Activated CD8-positive, alpha-beta memory T cell treated with anti-CD3 and anti-CD28 coated beads, Interleukin-2, amount 50 U/mL, for 48 hours (primary cell): ENCODE measurements around the gene GALNT17.

ENCODE experiments used
- DNase-seq: peaks from one replicate; pipeline ENCODE4 v3.0.0-alpha.2; 2020

GALNT17 gene

DNA sequence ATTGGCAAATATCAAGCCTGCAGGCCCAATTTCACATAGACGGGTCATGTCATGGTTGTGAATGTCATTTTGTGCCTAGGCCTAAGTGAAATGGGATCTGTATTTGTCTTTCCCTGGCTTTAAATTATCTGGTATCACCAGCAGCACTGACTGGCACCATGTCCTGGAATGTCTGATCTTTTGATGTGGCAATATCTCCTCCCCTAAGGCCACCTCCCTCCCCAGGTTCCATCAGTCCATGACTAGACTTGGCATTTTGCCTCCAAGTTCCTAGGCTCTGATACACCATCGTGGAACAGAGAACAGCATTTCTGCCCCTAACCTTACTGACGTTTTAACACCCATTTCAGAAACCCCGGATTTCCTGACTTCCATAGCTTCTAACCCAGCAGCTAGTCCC is 513.9 kb downstream of the GALNT17 start:
- no peak for DNase-seq

DNA sequence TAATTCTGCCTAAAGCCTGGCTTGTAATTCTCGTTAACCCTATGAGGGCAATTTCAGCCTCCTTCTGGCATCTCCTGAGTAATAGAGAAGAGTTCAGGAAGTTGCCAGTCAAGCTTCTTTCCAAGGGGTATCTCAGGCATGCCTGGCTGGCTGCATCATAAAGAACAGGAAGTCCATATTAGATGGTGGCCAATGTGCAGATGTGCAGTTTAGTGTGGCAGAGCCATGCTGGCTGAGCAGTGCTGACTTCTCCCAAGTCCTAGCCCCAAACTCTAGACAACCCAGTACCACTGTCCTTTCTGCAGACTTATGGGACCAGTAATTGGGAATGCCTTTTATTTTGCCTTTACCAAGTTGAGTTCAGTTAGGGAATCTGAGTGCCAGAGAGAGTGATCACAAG is 517.9 kb downstream of the GALNT17 start:
- DNase-seq: no peak

DNA sequence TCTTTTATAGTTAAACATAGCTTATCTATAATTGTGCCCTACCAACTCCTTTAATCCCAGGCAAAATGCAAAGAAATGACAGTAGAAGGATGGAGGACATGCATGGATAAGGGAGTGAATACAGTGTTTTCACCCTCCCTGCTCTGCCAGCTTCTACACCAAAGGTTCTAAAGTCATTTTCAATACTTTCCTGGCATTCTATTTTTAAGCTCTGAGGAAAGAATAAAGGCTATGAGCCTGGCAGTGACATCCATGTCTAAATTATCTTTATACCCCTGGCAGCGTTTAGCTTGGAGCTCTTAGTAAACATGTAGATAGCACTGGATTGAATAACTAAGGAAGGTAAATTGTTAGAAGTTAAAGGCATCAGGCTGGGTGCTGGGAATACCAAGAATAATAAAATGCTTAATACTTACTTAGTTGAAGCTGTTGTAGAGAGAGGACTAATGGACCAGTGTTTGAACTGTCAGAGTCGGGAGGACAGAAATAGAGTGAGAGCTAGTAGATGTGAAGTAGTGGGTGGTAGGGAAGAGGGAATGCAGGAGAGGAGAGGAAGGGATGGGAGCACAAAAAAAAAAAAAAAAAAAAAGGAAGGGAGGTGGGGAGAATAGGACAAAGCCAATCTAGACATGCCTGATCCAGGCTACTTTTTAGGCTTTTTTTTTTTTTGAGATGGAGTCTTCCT is 518.9 kb downstream of the GALNT17 start:
- no peak for DNase-seq

DNA sequence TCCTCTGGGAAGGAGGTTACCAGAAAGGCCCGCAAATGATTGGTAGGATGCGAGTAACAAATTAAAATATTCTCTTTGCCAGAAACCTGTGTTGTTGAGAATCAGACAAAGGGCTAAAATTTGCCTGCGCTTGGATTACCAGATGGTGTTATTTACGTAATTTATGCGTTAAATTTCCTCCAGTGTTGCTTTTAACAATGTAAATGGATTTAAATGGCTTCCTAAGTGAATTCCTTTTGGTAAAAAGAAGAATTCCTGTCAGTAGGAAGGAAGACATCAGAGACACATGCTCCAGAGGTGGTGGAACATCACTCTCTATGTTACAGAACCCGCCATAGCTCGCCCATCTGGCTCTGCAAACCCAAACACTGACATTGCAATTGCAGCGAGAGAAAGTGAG is 520.6 kb downstream of the GALNT17 start:
- no peak for DNase-seq

DNA sequence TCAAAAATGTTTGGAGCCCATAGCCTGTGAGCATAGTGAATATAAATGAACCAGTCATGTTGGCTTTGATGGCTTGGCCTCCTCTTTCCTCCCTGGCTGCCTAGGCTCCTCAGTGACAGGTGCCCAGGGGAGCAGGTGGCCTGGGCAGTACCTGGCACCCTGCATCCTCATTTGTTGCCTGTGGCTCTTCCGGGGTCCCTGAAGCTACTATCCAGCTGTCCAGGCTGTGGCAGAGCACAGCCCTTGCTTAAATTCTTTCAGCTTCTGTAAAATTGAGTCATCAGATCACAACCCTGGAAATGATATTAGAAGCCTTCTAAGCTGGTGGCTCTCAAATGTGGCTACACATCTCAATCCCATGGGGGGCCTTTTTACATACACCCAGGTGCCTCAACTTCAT is 525.4 kb downstream of the GALNT17 start:
- no peak for DNase-seq

DNA sequence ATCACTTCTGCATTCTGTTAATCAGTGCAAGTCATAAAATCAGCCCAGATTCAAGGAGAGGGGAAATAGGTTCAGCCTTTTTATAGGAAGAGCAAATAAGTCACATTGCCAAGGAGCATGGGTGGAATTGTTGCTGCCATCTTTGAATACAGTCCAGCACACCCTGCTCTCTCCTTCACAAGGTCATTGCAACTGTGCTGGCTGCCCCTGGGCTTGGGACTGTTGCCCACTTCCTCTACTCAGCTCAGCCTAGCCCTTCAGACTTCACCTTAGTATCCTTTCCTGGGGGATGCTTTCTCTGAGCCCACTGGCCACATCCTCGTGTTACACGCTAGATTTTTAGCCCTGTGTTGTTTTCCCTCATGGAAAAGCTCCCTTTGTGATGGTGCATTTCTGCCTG is 527.7 kb downstream of the GALNT17 start:
- DNase-seq: no peak

DNA sequence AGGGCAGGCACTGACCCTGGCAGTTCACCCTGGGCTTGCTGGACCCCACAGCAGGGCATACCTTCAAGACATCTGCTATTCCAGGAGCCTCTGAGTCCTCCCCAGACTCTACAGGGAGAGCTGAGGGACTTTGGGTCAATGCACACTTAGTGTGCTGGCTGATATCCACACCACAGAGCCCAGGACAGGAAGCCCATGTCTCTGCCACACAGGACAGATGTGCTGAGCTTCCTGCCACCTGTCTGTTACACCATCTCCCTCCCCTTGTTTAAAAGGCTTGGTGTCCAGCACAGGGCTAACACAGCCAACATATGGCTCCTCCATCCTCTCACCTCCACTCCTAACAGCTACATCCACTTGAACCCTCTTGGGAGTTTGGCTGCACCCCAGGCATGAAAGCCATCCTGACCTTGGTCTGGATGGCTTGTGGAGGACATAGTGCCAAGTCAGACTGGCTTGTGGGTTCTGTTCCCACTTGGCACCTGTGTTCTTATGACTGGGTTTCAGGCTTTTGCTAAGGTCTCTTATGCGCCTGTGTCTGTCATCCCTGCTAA is 529.8 kb downstream of the GALNT17 start:
- DNase-seq: no peak

DNA sequence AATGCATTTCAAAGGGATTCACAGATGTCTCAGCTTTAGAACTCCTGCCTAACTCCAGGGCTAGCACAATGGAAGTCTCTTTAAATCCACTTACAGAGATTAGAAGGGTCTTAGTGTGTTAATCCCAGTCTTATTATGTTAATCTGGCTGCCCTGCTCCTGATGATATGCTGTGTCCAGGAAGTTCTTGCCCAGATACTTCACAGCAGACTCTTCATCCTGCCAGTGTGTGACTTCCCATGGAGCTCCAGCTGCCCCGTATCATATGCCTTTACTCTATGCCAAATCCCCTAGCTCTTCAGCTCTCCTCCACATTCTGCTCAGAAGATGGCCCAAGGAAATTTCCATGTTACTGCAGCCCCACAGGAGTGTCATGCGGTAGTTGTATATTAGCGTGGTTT is 533.8 kb downstream of the GALNT17 start:
- DNase-seq: no peak

DNA sequence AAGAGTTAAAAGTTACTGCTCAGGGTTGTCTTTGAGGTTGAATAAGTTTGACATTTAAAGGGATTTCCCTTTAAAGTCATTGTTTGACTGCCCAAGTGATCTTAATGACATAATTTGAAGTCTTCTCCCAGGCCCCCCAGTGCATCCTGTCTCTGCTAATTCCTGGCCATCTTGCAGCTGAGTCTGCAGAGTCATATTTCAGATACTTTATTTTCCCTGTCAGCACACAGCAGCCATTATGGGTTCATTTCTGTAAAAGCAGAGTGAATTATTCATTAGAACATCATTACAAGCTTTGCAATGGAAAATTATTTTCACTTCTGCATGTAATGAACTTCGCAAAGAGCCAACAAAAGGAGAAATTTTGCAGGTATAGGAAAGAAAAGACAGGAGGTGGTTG is 536.6 kb downstream of the GALNT17 start:
- DNase-seq: no peak

DNA sequence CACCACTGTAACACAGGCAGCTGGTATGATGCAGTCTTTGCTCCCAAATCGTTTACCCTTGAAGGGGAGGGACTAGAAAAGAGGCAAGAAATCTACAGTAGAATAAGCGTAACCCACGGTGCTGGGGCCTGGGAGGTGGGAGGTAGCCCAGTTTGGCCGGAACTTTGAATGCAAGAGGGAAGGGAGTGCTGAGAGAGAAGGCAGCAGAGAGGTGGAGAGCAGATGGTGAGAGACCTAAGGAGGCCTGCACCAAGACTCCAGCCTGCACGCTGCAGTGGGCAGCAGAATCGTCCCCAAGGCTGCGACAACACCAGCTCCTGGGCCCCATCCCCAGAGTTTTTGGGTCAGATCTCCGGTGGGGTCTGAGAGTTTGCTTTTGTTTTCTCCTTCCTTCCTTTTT is 547.5 kb downstream of the GALNT17 start:
- no peak for DNase-seq

DNA sequence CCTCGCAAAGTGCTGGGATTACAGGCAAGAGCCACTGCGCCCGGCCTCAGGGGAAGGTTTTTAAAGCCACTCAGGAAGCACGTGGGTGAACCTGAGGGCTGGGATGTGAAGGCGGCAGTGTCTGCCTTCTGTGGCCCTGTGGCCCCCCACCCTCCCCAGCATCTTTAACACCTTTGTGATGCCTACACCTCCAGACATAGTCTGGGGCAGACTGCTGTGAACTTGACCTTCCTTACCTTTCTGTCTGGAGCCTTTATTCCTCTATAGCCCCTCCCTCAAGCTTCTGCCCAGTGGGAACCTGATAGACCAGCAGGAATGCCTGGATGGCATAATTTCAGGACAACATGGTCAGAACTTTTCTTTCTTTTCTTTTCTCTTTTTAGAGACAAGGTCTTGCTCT is 550.2 kb downstream of the GALNT17 start:
- DNase-seq: no peak

DNA sequence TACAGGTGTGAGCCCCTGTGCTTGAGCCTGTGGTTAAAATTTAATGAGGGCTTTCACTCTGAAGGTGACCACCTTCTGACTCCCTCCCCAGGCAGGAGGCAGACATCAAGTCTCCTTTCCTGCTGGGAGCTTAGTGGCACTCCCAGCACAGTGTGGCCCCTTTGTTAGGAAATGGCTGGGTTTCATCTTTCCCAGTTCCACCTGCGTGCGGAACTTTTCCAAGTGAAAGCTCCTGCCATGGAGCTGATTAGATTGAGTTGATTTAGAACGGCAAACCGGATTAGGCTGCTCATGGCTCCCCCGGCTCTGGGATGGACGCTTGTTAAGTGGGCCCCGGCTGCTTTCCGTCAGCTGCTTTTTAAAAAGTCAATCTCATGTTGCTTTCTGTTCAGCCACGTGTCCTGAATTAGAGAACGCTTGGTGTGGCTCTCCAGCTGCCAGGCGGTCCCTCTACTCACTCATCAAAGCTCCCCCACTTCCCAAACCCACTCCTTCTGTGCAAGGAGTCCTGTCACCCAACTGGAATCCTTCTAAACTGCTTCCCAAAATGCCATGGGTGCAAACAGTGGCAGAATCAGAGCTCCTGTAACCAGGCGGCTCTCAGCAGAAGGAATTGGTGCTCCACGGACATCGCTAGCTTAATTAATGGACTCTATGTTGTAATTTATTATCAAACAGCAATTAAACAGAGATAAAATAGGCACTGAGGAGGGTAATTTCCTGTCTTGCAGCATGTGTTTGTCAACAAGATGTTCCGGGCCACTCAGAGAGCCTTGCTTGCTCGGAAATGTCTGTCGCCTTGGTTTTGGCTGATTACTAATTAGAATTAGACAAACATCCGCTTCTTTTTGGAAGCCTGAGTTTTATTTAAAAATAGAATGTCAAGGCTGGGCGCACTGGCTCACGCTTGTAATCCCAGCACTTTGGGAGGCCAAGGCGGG is 551.2 kb downstream of the GALNT17 start:
- no peak for DNase-seq

DNA sequence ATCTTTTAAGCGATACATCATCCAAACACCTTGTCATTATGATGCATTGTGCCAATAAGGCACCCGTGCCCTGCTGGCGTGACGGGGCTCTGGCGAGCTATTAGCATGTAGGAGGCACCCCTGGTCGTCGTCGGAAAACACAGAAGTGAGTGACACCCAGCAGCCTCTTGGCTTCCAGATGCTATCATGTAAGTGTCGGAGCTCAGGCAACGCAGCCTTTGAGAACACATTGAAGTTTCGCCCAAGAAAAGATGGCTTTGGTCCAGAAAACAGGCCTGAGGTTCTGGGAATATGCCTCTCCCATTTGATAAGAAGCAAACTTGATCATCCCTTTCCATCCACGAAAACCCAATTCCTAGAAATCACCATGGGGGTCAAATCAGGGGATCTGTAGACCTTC is 555.3 kb downstream of the GALNT17 start:
- DNase-seq: no peak

DNA sequence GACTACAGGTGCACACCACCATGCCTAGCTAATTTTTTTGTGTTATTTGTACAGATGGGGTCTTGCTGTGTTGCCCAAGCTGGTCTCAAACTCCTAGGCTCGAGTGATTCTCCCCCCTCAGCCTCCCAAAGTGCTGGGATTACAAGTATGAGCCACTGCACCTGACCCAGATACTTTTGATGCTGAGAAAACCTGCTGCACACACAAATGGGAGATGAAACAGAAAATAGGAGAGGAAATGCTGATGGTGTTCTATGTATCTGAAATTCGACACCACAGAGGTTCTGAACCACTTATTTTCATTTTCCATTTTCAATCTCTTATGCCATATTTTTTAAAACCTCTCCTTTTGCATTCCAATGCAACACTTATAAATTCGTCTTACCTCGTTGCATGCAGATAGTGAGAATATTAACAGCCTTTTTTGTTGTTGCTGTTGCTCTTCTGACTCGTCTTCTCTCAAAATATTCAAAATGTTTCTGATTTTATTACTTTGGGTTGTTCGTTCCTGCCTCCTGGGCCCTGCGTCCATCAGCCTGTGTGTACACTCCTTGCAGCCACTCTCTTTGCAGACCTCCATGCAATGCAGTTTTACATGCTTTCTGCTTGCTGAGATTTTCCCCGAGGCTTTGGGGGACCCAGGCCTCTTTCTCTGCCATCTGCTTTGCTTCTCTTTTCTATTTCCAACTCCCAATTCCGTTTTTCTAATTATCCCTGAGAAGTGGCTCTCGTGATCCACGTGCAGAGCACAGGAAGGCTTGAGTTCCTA is 556.1 kb downstream of the GALNT17 start:
- no peak for DNase-seq

DNA sequence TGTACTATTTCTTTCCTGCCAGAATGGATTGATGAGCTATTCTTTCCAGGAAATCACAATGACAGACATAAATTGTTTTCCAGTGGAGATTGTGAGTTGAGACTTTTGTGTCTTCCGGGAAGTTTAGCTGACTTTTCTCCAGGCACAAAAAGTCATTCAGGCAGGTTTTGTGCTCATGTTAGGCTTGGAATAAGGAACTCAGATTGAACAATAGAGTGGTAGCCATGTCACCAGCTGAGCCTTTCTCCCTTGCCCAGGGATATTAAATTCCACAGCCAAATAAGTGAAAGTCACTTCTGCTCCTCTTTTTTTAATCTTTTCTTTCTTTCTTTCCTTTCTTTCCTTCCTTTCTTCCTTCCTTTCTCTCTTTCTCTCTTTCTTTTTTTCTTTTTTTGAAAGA is 559.6 kb downstream of the GALNT17 start:
- no peak for DNase-seq

DNA sequence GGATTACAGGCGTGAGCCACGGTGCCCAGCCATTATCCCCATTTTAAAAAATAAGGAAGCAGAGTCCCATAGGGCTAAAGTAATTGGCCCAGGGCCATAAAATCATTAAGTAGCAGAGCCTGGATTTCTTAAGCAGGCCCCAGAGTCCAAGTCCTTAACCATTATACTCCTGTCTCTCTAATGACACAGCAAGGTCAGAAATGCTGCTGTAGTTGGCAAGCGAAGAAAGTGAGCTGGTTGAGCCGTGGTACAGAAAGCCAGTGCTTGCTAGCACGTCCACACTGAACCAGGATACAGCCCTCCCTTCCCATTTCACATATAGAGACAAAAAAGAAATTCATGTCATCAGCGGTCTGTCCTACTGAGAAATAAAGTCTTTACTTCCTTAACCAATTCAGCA is 562.7 kb downstream of the GALNT17 start:
- DNase-seq: no peak

DNA sequence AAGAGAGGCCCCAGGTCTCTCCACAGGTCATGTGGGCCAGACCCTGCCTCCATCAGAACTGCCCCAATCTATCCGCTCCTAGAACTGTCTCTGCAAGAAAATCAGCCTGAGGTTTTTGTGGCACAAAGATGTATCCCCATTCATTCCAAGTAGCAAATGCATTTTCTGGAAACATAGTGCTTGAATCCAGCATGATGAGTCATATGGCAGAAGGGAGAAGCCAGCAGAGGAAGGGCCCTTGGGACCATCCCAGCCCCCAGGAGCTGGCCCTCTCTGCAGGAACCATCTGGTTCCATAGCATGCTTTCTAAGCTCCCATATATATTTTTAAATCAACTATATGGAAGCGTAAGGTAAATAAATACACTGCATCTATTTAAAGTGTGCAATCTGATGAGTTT is 563.2 kb downstream of the GALNT17 start:
- DNase-seq: no peak

DNA sequence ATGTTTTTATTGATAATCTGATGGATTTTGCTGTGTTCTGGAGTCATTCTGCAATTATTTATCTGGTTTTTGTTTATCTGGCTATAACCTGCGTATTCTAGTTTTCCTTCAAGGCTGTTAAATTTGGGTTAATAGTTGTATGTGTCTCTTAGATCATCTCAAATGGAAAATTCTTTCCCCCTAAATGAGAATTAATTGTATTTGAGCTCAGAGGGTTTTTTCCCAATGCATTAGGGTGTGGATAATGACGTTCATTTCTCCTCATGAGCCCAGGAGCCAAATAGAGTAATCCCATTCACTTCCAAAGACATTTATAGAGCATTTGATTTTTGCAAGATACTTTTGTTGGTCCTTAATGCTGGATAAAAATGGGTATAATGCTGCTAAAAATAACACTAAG is 564.6 kb downstream of the GALNT17 start:
- no peak for DNase-seq

DNA sequence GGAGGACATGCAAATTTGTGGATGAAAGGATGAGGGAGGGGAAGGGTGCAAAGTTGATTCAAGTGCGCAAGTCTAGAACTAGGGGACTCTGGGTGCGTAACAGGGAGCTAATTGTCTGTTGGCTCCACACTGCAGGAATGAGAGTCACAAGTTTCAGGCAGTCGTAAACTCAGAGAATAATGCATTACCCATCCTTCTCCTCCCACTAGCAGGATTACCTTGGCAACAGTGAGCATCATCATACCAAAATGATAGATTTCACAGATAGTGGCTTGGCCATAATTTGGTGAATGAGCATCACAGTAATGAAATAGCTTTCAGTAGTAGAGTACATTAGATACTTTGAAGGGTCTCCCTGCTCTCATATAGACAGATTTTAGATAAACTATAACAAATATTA is 565.5 kb downstream of the GALNT17 start:
- DNase-seq: no peak

DNA sequence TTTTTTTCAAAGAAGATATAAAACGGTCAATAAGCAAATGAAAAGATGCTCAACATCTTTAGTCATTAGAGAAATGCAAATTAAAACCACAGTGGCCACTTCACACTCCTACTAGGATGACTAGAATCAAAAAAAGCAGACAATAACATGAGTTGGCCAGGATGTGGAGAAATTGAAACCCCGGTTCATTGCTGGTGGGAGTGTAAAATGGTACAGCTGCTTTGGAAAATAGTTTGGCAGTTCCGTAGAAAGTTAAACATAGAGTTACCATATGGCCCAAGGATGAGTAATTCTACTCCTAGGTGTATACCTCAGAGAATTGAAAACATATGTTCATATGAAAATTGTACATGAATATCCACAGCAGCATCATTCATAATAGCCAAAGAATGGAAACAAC is 573.3 kb downstream of the GALNT17 start:
- DNase-seq: no peak

DNA sequence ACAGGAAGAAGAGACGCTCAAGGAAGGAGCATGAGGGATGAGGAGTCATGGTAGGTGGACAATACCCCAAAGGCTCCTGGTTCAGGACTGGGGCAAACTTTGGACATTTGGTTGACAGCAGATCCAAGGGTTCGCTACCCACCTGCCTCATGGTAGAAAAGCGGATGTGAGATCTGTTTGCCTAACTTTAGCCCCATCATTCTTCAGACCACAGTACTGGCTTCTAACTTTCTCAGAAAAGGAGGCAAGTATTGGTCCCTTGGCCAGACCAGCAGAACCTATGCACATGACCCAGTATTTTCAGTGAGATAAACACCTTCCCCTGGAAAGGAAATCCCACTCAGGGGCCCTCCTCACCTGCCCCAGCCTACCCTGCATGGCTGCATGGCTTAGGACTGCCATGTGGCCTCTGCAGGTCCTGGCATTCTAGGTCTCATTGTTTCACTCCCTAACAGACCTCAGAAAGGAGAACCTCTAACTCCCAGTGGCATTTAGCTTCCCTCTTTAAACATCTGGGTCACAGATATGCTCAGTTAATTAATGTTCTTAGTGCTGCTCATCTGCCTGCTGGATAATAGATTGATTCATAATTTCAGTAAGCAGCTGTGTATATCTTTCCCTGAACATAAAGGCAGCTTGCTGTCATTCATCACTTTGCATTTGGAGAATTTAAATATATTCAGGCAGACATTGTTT is 574.1 kb downstream of the GALNT17 start:
- no peak for DNase-seq

DNA sequence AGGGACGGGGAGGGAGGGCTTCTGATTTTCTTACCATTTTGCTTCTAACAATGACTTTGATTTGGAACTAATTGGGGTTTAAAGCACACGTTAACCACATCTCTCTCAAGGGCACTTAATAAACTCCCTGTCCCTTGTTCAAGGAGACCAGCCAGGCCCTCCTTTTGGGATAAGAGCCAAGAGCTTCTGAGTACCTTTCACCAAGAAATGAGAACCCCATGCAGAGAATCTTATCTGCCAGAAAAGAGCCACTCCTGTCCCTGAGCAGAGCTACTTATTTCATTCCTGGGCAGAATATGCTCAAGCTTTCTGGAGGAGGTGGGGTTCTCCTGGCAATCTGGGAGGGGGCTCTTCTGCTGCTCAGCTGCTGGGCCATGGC is 574.6 kb downstream of the GALNT17 start:
- no peak for DNase-seq

DNA sequence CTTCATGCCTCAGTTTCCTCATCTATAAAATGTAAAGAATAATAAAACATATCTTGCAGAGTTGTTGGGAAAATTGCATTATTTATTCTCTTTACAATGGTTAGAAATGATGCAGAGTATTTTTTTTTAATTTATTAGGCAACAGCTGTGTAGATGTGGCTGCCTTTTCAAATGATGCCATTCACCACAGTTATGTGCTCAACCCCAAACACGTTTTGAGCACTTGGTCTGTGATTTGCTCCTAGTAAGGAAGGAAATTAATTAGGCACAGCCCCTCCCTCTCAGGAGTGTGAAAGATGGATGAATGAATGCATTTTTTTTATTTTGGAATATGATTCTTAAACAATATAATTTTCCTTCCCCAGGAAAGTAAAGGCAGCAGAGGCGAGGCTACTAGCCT is 575.1 kb downstream of the GALNT17 start:
- no peak for DNase-seq
